Measurements from ENCODE around the gene RABL3. TPM values are rescaled to one million over a fixed set of nuclear protein-coding genes. Genes with fewer than 3 reads are reported as not detected.
"Not testable (repeated sequence)": the region's sequence is repeated elsewhere in the genome, so short reads cannot be mapped to it uniquely, and the experiment has no call there.

RABL3 gene
- total RNA-seq, 1 donor from 2014 or later: 17.9 TPM

DNA sequence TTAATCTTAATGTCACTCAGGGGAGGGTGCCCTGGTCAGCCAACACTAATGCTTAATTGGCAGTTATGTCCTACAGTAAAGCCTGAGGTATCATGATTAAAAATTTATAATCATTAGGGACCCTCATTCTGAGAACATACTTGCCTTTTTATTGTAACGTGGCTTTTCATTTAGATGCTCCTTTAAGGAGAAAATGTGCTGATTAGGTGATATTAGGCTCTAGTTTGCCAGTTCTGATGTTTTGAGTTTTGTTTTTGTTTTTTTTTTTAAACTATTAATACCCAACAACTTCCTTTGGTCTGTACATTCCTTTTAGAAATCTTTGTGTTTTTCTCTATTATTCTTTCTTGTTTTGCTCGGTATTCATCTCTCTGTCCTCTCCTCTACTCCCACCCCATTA is 10.5 kb upstream of the RABL3 start:
- ATAC-seq (ENCODE audit: poor library complexity): no peak
- intact Hi-C loops (cut with DNase I): no loop called here
- no peak for DNase-seq

DNA sequence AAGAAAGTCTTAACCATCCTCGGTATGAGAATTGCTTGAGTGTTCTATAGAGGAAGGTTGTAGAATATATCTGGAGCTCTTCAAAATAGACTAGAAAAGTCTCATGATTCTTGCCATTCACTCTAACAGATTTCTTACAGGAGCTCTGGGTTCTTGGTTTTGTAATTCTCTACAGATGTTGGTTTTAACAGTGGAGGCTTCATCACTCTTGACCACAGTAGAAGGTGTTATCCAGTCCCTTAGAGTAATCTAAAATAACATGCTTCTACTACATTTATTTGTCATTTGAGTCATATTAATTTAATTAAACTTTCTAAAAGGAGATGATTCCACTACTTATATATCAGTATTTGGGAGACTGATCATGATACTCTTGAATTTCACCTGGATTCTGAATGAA is 9.9 kb upstream of the RABL3 start:
- intact Hi-C loops (cut with DNase I): no loop called here
- no peak for DNase-seq
- no peak for ATAC-seq (ENCODE audit: poor library complexity)

DNA sequence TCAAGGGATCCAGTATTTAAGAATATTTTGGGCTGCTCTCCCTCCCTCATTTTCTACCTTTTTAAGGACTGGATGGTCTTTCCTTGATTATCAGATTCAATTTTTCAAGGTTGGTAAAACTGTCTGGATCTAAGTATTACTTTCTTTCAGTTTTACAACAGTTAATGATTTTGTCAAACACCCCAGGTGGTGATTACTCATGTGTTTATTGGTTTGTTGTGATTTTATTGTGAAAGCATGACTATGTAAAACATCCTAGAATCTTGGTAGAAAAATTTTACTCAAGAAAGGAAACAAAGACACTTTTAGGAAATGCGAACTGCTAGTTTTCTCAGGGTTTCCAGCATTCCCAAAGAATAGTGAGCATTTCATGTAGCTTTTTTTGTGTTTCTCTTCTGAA is 7.5 kb upstream of the RABL3 start:
- ATAC-seq (ENCODE audit: poor library complexity) (no peak), DNase-seq (no peak)
- intact Hi-C loops (cut with DNase I): no loop called here

DNA sequence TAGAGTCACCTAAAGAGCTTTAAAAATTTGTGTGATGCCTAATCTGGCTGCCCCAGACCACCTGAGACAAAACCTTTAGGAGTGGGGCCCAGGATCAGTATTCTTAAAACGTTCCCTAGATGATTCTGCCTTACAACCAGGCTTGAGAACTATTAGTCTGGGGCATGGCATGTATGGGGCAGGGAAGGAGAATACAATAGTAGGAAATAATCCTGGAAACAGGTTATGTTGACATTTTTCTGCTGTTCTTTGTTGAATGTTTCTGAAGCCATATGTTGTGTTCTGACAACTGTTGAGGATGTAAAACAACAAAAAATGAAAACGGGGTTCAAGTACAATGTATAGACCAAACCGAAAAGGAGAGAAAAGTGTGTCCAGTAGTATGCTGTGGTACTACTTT is 3.1 kb upstream of the RABL3 start:
- DNase-seq (no peak), ATAC-seq (ENCODE audit: poor library complexity) (no peak)
- intact Hi-C loops (cut with DNase I): no loop called here

DNA sequence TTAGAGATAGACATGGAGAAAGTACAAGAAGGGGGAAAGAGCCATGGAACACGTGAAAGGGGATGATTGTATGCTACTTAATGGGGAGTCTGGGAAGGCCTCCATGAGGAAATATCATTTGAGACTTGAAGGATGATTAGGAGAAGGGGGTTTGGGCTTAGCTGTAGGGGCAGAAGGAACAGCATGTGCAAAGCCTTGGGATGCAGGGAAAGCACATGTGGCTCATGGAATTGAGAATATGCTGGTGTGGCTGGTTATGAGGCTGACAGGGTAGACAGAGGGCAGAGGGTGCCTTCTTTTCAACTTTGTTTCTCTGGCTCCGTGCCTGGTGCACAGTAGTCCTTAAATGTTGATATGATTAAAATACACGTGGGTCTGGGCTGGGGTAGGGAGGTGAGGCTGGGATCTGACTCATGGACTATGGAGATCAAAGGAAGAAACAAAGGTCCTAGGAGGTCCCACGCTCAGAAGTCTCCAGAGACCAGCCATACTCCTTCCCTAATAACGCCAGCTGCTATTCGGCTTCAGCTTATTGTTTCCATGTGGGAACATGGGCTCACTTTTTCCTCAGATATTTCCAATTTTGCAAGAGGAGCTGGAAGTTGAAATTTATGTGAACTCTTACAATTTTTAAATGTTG is 1.4 kb upstream of the RABL3 start:
- intact Hi-C loops (cut with DNase I): no loop called here
- no peak for DNase-seq

DNA sequence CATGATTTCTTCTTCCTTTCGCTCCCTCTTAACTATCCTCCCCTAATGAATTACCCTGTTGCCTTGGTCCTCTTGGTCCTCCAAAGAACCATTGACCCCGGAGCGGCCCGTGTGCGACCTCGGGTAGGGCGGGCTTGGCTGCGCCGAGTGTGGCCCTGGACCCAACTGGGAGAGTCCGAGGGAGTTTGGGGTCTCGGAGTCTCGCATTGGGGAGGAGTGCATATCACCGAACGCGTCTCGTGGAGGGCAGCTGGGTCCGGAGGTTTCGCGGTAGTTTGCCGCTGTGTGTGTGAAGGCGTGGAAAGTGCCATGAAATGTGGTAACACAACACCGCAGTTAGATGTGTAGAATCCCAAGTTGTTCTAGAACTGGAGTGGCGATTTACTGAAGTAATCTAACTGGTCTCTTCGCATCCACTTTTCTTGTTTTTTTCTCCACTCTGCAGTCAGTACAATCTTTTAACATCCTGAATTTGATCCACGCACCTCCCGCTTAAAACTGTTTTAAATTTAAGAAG is 591 bp upstream of the RABL3 start:
- intact Hi-C loops (cut with DNase I): no loop called here
- ATAC-seq (ENCODE audit: poor library complexity): peak; percentile 26
- no peak for DNase-seq

More for the DNA sequence above, 1.4 kb upstream of the RABL3 start:
- no peak for ATAC-seq (ENCODE audit: poor library complexity)

DNA sequence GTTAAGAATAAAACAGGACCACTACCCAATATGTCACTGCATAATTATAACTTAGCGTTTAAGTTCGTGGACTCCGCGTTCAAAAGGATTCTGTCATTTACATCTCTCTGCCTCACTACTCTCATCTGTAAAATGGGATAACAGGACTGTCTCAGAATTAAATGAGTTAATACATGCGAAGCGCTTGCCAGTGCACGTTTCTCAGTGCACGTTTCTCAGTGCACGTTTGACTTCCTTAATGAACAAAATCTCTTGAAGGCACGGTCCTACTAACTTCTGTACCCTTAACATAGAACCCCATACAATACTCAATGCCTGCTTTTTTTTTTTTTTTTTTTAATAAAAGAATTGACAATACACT is 499 bp downstream of the RABL3 start:
- DNase-seq (no peak), ATAC-seq (ENCODE audit: poor library complexity) (no peak)
- intact Hi-C loops (cut with DNase I): no loop called here

DNA sequence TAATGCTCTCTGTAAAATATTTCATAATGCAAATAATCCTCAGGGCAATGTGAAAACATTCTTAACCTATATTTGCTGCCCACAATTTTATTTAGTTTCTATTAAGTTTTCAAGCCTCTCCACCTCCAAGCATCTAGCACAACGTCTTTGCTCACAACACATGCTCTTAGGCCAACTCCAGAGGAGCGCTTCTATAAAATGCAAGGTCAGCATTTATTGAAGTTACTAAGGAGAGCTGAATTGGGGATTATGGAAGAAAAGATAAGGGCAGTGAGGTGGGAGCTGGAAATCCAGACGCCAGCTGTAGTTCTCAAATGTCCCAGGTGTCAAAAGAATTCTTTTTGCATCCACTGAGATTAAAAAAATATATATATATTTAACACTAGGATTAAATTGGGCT is 996 bp downstream of the RABL3 start:
- no peak for DNase-seq

DNA sequence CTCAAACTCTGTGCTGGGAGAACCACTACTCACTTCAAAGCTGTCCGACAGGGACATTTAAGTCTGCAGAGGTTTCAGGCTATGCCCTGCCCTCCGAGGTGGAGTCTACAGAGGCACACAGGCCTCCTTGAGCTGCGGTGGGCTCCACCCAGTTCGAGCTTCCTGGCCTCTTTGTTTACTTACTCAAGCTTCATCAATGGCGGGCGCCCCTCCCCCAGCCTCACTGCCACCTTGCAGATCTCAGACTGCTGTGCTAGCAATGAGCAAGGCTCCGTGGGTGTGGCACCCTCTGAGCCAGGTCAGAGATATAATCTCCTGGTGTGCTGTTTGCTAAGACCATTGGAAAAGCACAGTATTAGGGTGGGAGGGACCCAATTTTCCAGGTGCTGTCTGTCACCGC is 4.3 kb downstream of the RABL3 start:
- intact Hi-C loops (cut with DNase I); ATAC-seq (ENCODE audit: poor library complexity); DNase-seq: not testable (repeated sequence)

More for the DNA sequence above, 996 bp downstream of the RABL3 start:
- no peak for ATAC-seq (ENCODE audit: poor library complexity)
- intact Hi-C loops (cut with DNase I): no loop called here

DNA sequence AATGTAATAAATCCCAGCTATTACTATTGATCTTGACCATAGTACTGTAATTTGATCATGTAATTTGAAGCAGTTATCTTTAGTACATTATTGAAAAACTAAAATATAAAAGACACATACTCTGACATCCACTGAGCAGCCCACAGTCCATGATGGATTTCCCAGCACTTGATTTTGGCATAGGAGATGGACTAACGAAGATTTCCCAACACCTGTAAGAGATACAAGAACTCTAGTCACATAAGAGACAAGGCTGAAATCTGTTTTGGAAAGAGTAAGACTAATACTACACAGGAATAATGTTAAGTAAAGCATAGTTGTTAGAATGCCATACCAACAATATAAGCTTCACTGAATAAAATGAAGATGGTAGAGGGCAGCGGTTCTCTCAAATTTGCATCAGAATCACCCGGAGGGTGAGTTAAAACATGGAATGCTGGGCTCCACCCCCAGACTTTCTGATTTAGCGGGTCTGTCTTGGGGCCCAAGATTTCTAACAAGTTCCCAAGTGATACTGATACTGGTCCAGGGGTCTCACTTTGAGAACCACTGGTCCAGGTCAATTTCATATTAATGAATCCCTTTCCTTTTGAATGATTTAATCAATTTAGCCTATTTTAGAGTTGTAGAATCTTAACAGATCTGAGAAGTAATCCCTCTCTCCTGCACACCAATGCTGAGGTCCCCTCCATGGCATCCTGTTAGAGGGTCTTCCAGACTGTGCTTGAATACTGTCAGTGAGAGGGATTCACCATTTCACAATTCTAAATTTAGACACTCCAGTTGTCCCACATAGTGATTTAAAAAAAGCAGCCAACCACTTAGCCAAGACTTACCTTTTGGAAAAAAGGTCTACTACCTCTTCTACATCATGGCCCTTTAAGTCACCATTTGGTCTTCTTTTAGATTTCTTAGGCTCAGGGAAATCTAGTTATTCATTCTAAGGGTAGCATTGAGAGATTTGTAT is 11.5 kb downstream of the RABL3 start:
- intact Hi-C loops (cut with DNase I): no loop called here
- ATAC-seq (ENCODE audit: poor library complexity) (no peak), DNase-seq (no peak)

DNA sequence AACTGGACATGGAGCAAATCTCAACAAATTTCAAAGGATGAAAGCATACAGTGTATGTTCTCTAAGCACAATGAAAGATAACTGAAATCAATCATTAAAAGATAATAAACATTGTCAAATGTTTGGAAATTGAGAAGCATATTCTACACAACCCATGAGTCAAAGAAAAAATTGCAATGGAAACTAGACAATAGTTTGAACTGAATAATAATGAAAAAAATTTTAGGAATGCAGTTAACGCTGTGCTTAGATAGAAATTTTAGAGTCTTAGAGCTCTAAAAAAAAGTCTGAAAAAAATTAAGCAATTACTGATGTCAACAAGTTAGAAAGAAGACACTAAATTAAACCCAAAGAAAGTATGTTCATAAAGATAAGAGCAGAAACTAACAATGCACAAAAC is 15.5 kb downstream of the RABL3 start:
- intact Hi-C loops (cut with DNase I): no loop called here
- ATAC-seq (ENCODE audit: poor library complexity) (no peak), DNase-seq (no peak)

DNA sequence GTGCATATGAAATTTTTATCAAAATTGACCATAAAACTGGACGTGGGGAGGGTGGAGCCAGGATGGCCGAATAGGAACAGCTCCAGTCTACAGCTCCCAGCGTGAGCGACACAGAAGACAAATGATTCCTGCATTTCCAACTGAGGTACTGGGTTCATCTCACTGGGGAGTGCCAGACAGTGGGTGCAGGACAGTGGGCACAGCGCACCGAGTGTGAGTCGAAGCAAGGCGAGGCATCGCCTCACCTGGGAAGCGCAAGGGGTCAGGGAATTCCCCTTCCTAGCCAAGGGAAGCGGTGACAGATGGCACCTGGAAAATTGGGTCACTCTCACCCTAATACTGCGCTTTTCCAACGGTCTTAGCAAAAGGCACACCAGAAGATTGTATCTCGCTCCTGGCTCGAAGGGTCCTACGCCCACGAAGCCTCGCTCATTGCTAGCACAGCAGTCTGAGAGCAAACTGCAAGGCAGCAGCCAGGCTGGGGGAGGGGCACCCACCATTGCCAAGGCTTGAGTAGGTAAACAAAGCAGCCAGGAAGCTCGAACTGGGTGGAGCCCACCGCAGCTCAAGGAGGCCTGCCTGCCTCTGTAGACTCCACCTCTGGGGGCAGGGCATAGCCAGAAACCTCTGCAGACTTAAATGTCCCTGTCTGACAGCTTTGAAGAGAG is 23.0 kb downstream of the RABL3 start:
- intact Hi-C loops (cut with DNase I); ATAC-seq (ENCODE audit: poor library complexity): not testable (repeated sequence)
- peak; percentile 65 for DNase-seq

DNA sequence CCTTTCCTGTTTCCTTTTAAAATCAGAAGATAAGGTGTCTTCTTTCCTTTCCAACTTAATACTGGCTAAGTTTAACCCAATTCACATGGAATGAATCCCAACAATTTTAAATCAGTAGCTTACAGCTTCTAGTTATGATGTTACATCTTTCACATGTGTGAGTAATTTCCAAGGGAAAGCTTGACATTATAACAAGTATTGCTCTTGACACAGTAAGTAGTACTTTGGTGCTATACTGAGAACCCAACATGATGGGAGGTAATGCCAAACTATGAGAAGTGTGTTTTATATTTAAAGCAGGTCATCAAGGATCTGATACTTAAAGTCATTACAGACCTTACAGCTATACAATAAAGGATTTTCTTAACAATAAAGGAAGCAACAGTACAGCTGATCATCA is 29.1 kb downstream of the RABL3 start:
- DNase-seq (no peak), ATAC-seq (ENCODE audit: poor library complexity) (no peak)
- intact Hi-C loops (cut with DNase I): no loop called here

DNA sequence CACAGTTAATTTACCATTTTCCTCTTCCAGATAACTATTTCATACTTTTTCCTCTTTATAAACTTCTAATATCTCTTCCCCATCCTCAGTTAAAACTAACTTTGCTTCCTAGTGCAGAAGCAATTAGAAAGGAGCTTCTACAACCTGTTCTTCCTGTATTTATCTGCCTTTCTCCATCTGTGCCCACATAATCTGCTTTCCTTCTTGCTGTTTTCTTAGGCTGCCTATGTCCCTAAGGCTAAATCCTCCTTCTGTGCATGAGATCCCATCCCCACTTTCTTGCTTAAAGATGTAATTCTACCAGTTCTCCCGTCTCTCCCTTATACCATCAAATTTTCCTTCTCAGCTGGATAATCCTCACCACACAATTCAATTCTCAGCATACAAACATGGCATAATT is 31.9 kb downstream of the RABL3 start:
- intact Hi-C loops (cut with DNase I): no loop called here
- no peak for ATAC-seq (ENCODE audit: poor library complexity)

DNA sequence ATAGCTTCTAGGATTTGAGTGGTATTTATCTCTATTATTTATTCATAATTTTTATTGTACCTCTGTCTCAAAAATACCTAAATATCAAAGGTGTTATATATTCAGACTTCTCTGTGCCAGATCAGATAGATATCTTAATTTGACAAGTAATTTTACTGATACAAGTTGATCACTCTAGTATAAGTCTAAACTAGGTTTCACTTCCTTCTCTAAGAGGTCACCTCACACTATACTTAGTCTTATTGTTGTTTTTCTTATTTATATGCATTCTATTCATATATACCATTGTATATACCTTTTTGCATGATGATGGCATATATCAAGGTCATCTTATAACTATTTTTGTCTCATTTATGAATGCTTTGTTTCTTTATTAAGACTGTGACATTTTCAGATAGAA is 33.9 kb downstream of the RABL3 start:
- intact Hi-C loops (cut with DNase I): no loop called here
- DNase-seq: no peak
- ATAC-seq (ENCODE audit: poor library complexity): no peak

More for the DNA sequence above, 31.9 kb downstream of the RABL3 start:
- DNase-seq: no peak

DNA sequence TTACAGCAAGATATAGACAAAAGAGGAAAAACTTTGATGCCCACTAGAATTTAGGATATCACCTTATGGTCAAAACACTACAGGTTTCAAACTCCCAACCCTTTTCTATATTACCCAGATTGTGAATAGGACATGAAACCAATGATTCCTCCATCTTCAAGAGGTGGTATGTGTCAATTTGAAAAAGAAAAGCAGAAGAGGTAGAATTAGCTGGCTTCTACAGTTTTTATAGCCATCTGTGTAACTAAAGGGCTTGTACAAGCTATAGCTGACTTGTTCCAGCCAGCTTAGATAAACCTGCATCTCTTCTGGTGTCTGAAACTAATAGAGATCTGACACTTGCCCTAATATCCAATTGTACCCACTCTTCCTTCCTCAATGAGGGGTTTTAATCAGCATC is 35.4 kb downstream of the RABL3 start:
- no peak for DNase-seq
- intact Hi-C loops (cut with DNase I): no loop called here
- no peak for ATAC-seq (ENCODE audit: poor library complexity)

DNA sequence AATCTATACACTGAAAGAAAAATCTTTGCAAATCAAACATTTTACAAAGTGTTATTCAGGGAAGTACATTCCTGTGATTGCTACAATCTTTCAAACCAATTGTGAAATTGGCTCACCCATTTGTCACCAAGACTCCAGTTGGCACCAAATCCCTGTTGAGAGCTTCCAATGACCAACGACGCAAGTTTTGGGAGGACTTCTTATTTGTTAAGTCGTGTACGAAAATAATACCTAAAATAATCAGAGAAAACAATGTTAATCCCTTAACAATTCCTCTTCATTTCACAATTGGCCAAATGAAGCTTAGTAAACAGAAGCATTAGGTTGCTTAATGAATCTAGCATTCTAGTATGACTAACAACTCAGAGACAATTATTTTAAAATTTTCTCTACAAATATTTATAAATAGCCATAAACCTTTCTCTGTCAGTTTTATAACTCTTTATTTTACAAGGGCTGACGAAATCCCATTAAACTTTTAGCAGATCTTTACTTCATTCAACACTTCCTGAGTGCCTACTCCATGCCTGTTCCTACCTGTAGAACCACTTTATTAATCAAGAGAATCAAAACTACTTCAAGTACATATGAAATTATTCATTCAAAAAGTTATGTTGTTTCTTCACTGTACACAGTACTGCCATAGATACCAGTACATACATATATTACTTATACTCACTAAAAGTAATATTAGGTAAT is 36.3 kb downstream of the RABL3 start:
- ATAC-seq (ENCODE audit: poor library complexity) (no peak), DNase-seq (no peak)
- intact Hi-C loops (cut with DNase I): no loop called here

DNA sequence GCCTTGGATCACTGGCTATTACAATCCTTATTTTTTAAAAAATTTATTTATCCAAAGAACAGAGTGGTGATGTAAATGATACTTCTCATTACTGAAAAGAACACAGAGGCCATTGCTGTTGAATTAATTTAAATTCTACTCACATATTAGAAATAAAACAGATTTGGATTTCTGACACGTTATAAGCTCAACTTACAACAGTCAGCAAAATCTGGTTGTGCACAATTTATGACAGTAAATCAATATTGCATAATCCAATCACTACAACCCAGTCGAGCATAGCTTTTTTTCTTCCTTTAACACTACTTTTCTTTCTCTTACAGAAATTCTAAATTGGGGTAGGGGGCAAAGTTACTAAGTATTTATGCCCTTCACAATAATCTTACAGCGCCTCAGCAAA is 43.0 kb downstream of the RABL3 start:
- DNase-seq (no peak), ATAC-seq (ENCODE audit: poor library complexity) (no peak)
- intact Hi-C loops (cut with DNase I): no loop called here
